SK-N-DZ (cell line): ENCODE results near the gene ZFP1.

Experiments
- DNase-seq: peaks from one replicate; pipeline ENCODE4 v3.0.0-alpha.2; 2015; ENCODE audit warnings: low spot score

ZFP1 gene

DNA sequence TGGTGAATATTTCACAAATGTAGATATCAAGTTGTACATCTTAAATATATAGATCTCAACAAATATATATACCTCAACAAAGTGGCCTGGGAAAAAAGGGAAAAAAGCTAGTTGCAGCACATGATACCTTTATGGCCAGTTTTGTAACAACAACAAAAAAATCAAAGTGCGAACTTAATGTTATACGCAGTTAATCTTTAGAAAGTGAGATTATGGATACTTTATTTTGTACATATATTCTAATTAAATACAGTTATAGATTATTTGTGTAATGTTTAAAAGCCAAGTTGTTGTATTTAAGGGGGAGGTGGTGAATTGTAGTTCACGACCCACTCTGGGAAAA is 385 bp upstream of the ZFP1 start:
- DNase-seq, result no peak

- no peak for DNase-seq
Observed at GRCh38 chr16:75151798-75152197, 3.5 kb downstream of the ZFP1 start.

- DNase-seq, result no peak
Observed at GRCh38 chr16:75152635-75153034, 4.3 kb downstream of the ZFP1 start.

- no peak for DNase-seq
Observed at GRCh38 chr16:75160386-75160785, 12.1 kb downstream of the ZFP1 start.

DNA sequence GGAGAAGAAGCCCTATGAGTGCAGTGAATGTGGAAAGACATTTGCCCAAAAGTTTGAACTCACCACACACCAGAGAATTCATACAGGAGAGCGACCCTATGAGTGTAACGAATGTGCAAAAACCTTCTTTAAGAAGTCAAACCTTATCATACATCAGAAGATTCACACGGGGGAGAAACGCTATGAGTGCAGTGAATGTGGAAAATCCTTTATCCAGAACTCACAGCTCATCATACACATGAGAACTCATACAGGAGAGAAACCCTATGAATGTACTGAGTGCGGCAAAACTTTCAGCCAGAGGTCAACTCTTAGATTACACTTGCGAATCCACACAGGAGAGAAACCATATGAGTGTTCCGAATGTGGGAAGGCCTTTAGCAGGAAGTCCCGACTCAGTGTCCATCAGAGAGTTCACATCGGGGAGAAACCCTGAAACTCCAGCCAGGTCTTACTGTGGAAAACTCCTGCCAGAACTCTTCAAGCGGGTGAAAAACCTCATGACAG is 21.6 kb downstream of the ZFP1 start:
- DNase-seq, result no peak

- DNase-seq, result no peak
Observed at GRCh38 chr16:75172578-75172977, 24.3 kb downstream of the ZFP1 start.

GRCh38 chr16:75175074-75175473 is 26.8 kb downstream of the ZFP1 start:
- no peak for DNase-seq

DNA sequence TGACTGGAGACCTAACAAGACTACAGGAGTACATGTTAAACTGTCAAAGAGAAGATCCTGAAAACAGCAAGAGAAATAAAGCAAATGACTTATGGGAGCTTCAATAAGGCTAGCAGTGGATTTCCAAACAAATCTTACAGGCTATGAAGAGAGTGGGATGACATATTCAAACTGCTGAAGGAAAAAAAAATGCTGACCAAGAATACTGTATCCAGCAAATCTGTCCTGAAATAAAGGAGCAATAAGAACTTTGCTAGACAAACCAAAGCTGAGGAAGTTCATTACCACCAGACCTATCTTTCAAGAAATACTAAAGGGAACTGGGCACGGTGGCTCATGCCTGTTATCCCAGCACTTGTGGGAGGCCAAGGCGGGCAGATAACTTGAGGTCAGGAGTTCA is 28.6 kb downstream of the ZFP1 start:
- no peak for DNase-seq

- DNase-seq, result no peak
Observed at GRCh38 chr16:75179208-75179607, 30.9 kb downstream of the ZFP1 start.

DNA sequence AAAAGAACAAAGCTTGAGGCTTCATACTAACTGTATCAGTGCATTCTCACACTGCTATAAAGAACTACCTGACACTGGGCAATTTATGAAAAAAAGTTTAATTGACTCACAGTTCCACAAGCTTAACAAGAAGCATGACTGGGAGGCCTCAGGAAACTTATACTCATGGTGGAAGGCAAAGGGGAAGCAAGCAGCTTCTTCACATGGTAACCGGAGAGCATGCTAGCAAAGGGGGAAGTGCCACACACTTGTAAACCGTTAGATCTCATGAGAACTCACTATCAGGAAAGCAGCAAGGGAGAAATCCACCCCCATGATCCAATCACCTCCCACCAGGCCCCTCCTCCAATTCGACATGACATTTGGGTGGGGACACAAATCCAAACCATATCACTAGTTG is 33.3 kb downstream of the ZFP1 start:
- no peak for DNase-seq

DNA sequence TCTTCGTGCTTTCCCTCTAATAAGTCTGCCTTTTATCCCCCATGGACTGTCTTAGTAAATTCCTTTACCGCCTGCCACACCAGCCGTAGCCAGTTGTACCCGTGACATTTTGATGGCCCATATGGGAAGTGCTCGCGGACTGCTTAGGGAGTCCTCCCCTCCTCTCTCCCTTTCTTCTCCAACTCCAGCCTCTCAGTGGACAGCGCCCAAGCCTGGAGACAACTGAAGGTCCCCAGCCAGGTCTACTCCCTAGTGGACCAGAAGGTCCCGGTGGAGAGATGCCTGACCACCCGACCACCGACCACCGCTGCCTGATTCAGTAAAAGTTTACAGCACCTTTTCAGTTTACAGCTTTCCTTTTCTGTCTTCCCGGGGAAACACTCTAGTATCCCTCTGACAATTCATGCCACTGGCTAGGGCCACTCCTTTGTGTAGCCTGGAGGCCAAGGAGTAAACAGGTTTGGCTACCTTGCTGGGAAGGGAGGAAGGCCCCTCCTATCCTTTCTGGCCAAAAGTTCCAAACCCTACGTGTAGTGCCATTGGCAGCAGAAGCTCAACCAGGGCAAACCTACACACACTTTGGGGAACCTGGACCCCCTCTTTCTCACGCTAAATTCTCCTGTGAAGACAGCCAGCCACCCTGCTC is 40.6 kb downstream of the ZFP1 start:
- no peak for DNase-seq

DNA sequence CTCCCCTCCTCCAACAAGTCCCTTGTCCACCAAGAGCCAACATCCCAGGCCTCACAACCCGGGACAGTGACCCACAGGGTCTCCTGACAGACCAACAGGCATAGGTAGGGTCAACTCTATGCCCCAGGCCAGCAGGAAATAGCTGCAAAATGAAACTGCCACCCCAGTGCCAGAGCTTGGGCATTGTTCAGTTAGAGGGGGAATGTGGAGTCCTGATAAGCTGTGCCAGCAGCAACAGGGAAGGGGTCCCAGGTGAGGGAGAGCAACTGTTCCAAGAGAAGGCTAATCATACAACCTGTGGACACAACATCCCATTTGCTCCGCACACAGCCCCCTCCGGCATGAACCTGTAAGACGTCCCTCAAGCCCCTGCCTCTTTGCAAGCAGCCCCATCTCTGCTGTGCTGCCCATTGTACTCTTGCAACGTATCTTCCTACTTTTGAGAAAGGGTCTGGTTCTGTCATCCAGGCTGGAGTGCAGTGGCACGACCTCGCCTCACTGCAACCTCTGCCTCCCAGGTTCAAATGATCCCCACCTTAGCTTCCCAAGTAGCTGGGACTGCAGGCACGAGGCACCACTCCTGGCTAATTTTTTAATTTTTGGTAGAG is 41.4 kb downstream of the ZFP1 start:
- DNase-seq, result no peak

DNA sequence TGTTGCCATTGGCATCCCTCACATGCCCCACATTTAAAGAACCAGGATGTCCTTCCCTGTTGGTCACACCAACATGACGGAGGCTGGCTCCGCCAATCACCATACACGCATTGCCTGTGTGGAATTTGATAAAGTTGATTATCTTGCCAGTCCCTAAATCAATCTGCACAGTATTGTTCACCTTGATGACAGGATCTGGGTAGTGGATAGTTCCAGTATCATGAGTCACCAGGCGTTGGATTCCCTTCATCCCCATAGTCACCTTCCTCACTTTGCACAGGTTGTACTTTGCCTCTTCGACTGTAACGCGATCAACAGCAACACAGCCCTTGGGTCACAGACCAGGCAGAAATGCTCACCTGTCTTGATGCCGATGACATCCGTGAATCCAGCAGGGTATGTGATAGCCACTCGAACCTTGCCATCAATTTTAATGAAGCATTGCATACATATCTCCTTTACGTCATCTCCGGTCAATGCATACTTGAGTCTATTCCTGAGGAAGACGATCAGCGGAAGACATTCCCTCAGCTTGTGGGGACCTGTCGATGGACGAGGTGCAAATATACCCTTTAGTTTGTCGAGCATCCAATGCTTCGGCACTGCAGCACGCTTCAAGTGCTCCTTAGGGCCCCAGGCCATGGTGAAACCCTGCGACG is 44.4 kb downstream of the ZFP1 start:
- DNase-seq, result no peak

GRCh38 chr16:75193265-75193650 is 44.9 kb downstream of the ZFP1 start:
- no peak for DNase-seq

DNA sequence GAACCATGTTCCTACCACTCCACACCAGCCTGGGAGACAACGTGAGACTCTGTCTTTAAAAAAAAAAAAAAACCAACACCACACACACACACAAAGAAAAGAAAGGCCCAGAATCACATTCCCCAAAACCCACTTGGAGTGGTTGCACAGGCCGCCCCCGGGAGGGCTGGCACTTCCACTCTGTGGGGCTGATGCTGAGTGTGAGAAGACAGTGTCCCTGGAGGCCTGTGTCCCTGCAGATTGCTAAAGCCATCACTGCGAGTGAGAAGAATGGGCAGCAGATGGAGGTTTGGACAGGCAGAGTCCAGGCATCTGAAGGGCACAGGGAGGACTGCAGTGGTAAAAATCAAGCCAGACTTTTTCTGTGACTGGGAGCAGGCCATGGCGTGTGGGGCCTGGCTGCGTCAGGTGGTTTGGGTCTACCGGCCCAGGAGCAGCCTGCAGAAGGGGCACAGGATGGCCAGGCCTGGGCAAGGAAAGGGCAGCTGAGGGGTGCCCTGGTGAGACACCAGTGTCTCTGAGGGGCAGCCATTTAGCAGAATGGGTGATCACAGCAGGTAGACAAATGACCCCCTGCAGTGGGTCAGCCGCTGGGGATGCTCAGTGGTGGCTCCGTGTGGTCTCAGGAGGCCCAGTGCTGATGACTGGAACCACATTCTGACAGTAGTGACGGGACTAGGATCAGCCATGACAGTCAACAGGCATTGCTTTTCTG is 45.6 kb downstream of the ZFP1 start:
- DNase-seq, result no peak

DNA sequence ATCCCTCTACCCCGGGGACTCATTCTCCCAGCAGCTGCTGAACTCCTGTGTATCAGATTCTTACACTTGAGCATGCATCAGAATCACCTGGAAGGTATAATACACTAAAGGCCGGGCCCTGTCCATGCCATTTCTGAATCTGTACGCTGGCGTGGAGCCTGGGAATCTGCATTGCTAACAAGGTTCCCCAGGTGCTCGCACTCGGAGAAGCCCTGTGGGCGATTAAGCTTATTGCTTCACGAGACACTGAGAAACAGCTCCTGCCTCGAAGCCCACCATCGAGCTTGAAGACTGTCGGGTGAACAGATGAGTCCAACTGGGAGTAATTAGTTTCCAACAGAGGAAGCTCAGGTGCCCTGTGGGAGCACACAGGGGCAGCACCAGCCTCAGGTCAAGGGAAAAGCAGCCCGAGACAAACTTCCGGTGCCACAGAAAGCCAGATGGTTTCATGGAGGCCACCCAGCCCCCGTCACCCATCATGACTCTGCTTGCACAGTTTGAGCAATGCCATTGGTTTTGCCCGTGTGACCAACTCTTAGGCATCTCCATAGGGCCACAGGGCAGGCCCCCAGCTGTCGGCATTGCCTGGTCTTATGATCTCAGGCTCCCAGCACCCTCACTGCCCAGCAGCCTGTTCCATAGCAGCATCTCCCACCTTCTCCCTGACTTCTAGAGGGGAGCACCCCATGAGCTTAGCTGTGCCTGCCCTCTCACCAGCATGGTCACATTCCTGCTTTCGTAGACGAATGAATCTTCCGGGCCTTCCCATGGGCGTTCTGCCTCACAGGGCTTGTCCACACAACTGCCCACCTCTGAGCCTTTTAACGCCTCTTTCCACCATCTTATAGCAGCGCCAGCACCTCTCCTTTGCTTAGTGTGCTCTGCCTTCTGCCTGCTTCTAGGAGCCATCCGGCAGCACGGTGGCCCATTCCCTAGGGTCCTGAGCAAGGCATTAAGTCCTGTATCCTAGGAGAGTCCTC is 47.8 kb downstream of the ZFP1 start:
- DNase-seq, result no peak

DNA sequence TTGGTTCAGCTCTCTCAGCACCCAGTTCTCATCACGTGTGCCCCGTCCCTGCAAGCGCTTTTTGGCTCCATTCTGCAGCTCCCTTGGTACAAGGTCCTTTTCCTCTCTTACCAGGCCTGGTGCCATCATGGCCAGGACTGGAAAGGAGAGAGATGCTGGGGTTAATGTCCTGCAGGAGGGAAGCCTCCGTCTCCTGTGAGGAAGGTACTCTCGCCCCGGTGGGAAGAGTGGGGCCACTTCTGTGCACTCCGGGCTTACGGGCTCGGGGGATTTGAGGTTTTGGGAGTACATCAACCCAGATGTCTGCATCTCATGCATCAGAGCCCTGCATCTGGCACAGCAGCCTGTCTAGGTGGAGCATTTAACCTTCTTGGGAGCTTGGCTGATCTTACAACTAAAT is 48.5 kb downstream of the ZFP1 start:
- no peak for DNase-seq

DNA sequence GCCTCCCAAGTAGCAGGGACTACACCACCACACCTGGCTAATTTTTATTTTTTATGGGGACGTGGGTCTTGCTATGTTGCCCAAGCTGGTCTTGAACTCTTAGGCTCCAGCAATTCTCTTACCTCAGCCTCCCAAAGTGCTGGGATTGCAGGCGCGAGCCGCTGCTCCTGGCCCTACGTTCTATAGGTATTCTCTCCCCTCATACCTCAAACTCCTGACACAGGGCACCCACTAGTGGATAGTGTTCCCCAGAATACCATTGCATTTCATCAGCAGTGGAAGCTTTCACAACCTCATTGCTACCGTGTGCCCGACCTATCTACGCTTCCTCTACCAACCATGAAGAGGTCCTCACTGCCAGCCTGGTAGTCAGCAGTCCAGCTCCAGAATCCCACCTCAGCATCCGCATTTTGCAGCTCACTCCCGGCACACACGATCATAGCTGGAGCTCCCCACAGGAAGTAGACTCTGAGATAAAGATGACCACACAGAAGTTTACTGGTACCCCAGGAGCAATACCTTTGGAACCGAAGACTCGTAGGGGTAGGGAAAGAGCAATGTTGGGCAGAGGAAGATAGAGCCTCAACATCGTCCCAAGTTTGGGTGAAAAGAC is 49.3 kb downstream of the ZFP1 start:
- peak; percentile 59 for DNase-seq

DNA sequence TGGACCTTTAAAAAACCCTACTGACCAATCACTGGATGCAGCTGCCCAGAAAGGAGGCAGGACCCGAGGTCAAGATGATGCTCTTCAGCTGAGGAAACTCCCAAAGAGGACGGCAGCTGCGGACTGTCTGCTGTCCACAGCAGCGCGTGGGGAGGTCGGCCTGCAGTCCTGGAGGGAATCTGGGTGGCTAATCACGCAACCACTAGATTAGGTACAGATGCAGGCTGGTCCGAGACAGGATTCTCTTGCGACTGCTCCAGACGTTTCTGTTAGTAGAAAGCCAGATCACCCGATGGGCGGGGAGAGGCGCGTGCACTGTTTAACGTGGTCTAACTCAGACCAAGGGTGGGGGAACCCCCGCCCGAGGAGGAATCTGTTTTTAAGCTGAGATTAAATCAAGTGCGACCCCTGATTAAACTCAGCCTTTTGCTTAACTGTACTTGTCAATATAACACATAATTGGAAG is 49.8 kb downstream of the ZFP1 start:
- peak; percentile 73 for DNase-seq

GRCh38 chr16:75202069-75202590 is 53.8 kb downstream of the ZFP1 start:
- DNase-seq, result no peak

DNA sequence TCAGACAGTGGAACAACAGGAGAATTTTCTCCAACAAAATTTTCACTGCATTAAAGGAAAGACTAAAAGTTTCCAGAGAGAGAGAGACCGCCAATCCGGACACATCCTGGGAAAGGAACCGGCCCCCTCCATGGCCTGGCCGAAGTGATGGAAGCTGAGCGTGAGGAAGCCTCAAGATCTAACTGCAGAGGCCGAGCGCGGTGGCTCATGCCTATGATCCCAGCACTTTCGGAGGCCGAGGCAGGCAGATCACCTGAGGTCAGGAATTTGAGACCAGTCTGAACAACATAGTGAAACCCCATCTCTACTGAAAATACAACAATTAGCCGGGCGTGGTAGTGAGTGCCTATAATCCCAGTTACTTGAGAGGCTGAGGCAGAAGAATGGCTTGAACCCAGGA is 54.8 kb downstream of the ZFP1 start:
- DNase-seq, result no peak
